Anterior cingulate cortex (tissue), 58 donors: ENCODE measurements around the gene KITLG.
A peak's percentile ranks its signal among the peaks of the same experiment; 100 is the strongest.
"Not testable (repeated sequence)": the region's sequence is repeated elsewhere in the genome, so short reads cannot be mapped to it uniquely, and the experiment has no call there.

Experiments
- DNase-seq, 58 donors: peaks; one replicate each; lab custom pipeline; 2025; lab: John Stamatoyannopoulos, UW

The KITLG gene

GRCh38 chr12:88577537-88577936 lies 2.7 kb downstream of the KITLG start:
- no peak for DNase-seq

GRCh38 chr12:88576866-88577265 lies 3.4 kb downstream of the KITLG start:
- DNase-seq, result no peak

DNA sequence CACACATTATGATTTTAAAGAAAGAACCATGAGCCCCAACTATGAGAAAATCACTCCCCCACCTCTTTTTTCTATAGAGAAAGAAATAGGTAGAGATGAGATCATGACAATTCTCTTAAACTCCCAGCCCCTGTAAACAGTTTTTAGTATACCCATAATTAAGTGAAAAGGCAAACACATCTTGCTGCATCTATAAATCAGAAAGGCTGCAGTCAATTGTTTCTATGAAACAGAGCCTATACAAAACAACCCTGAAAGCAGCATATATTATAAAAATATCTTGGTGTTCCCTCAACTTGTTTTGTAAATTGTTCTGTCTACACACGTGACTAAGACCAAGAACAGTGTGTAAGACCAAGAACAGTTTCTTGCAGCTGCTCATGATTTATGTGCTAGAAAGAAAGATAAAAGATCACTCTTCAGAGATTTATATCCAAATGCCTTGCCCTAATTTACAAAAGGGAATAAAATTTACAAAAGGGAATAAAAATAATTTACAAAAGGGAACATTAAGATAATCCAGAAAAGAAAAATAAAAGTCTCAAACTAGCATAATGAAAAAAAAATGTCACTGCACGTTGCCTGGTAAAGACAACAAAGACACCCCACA lies 4.8 kb downstream of the KITLG start:
- DNase-seq, result no peak

DNA sequence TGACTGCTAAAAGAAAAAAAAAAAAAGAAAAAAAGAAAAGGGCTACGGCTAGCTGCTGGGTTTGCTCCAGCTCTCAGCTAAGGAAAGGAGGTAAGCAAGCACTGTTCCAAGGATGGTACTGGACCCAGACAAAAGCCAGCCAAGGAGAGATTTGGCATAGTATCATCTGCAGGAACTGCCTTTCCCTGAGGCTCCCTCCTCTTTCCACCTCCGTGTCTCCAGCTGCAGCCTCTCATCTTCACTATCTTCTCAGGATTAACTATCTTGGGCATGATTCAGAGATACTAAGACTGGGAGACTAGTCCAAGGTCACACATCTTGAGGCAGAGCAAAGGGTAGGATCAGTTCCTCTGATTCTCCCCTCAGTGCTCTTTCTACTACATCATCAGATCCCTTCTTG lies 6.0 kb downstream of the KITLG start:
- DNase-seq, result peak in 3 of 58 donors; percentile 7 to 51 (median 12)

DNA sequence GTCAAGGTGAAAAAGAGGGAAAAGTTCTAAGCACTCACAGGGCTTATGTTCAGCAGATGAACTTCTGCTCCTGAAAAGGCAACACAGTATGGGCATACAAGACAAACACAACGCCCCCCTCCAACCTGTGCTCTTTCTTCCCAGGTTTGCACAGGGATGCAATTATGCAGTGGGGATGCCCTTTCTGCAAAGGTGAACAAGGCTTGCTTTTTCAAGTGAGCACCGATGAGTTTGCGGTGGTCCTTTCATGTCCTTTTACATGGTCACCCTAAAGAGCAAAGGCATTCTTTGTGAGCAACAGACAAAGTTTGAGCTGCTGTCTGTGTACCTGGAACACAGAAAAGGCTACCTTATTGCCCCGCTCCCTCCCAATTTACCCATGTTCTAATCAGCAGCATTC lies 6.7 kb downstream of the KITLG start:
- no peak for DNase-seq

DNA sequence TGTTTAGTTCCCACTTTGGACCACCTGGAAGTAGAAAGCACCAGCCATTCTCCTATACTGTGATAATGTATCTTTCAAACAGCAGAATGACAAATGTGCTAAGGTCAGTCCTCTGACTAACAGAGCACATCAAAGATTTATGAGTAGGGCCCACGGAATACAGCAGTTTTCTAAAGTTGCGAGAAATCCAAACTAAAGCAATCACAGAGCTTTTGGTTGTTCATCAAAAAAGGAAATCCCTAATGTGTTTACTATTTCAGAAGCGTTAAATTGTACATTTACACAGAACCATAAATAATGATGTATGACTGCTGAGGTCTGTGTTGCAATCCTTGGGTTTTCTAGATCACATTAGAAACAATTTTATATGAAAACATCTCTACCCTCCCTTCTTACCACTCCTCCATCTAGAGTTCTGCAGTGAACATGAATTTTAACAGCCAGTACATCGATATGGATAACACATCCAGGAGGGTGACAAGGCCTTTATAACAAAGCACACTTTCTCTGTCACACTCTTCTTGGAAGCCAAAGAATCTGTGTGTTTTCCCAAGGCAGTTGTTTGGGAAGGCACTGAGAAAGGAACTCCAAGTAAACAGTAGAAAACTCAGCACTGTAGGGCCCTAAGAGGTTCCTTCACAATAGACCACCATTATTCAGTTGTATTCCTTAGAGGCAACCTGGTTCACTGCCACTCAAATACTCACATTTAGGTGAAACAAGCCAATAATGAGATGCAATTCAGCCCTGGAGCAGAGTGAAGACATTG lies 7.3 kb downstream of the KITLG start:
- no peak for DNase-seq

DNA sequence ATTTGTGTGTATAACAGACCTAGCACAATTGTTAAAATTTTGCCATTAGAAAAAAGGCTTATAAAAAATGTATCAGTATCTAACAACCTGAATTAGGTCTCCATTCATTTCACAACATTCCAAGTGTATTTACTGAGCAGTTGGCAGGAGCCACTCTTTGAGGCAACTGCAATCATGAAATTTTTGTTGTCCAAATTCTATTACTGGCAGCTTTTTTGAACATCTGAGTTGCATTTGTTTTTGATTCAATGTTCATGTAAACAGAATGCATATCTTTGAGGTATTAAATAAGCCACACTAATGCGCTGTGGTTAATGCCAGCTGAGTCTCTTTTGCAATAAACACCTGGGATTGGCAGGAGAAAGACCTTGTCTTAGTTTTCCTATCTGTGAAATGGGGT lies 8.7 kb downstream of the KITLG start:
- no peak for DNase-seq

- DNase-seq, result no peak
Observed at GRCh38 chr12:88570103-88570502, 10.2 kb downstream of the KITLG start.

DNA sequence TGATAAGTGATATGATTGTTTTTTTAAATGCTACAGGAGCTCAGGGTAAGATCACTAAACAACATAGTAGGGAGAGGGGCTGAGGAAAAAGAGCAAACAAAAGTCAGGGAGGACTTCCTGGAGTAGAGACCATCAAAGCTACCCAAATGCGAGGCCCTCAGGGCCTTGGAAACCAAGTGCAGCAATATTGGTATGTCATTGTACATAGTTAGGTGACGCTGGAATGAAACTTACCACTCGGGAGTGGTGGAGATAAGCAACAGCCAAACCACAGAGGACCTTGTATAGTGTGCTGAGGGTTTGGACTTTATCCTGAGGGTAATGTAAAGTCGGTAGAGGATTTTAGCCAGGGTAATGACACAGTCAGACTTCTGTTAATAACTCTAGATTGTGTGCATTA lies 13.8 kb downstream of the KITLG start:
- DNase-seq, result no peak

- DNase-seq, result no peak
Observed at GRCh38 chr12:88562846-88563582, 17.3 kb downstream of the KITLG start.

- no peak for DNase-seq
Observed at GRCh38 chr12:88562151-88562550, 18.1 kb downstream of the KITLG start.

DNA sequence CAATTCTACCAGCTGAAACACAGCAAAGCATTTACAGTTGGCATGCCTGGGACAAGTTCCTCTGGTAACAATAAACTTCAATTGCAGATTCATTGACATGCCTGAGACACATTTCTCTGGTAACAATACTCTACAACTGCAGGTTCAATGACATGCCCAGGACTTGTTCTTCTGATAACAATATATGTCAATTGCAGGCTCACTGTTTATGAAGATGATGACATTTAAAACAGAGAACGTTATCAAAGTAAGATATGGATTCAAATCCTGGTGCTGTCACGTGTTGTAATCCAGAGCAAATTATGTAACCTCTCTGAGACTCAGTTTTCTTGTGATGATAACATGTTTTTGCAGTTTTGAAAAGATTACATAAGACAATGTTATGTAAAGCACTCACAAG lies 20.5 kb downstream of the KITLG start:
- no peak for DNase-seq

- DNase-seq, result no peak
Observed at GRCh38 chr12:88559199-88559598, 21.1 kb downstream of the KITLG start.

- DNase-seq, result no peak
Observed at GRCh38 chr12:88558340-88558867, 21.9 kb downstream of the KITLG start.

GRCh38 chr12:88556213-88556774 lies 24.0 kb downstream of the KITLG start:
- no peak for DNase-seq

DNA sequence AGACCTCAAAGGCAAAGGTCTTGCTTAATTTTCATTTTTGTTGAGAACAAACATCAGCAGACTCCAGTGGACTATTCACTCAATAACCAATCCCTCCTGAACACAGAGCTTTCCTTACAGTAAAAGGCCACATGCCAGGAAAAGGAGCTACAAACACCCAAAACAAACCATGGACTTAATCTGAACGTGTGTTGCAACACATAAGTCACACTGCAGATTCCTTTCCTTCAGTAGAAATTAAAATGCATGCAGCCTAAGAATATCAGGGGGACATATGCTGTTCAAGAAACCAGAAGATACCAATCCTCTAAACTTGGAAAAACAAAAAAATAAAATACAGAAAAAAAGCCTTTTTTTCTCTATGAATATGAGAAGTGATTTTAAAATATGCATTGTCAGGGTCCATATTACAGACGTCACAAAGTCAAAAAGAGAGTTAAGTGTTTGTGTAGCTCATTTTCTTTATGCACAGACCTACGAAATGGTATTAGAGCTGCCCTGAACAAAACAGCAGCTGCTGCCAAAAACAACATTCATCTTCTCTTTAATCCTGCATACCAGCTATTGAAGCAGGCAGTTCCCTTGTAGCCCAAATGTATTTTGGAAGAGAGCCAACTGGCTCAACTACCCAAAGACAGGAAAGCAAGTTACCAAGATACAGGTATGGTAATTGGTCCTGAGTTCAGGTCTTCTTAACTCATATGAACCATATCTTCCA lies 26.2 kb downstream of the KITLG start:
- peak in 2 of 58 donors; percentile 12 to 21 for DNase-seq

- DNase-seq, result no peak
Observed at GRCh38 chr12:88552610-88553079, 27.6 kb downstream of the KITLG start.

DNA sequence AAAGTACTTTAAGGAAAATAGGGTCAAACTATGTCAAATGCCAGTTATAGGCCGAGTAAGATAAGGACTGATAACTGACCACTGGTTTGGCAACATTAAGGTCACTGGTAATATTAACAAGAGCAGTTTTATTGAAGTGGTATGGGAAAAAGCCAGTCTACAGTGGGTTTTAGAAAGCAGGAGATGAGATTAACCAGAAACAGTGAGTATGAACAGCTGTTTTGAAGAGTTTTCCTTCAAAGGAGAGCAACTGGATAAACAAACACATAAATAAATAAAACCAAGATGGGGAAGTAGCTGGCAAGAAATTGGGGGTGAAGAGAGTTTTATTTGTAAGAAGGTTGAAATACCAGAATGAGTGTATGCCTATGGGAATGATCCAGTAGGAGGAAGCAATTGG lies 30.3 kb downstream of the KITLG start:
- no peak for DNase-seq

GRCh38 chr12:88547949-88548348 lies 32.3 kb downstream of the KITLG start:
- DNase-seq, result not testable (repeated sequence)

GRCh38 chr12:88546853-88547252 lies 33.4 kb downstream of the KITLG start:
- DNase-seq, result no peak
